ENCODE results near the gene SF3A2.

GRCh38 chr19:2235381-2236063 lies 1.1 kb upstream of the SF3A2 start:
- TF ChIP-seq CTCF (IDR thresholded peaks at IDR 0.05) (no peak), POLR2A (IDR thresholded peaks at IDR 0.05) (no peak)
